Lower lobe of right lung (tissue), 2 donors: Measurements from ENCODE around the gene TMEM94. TPM values are rescaled to one million over a fixed set of nuclear protein-coding genes. Genes with fewer than 3 reads are reported as not detected.

Experiments
- ATAC-seq, 2 donors: fragments of 200-7000 bp; cut with Tn5 transposase; one replicate each; pipeline ENCODE4 v1.9.1; 2020 to 2022; ENCODE audit warnings: mild to moderate bottlenecking in 2 of 2, moderate library complexity in 2 of 2
- DNase-seq: peaks from one replicate; pipeline ENCODE4 v3.0.0-alpha.2; 2020
- H3K27ac ChIP-seq: fragments of 200-600 bp; one replicate; pipeline ENCODE4 v1.8.0; 2022
- H3K27me3 ChIP-seq: fragments of 200-600 bp; one replicate; pipeline ENCODE4 v1.8.0; 2022; ENCODE audit warnings: low read depth
- H3K36me3 ChIP-seq: fragments of 200-600 bp; one replicate; pipeline ENCODE4 v1.8.0; 2022; ENCODE audit warnings: mild to moderate bottlenecking
- H3K4me1 ChIP-seq: fragments of 200-600 bp; one replicate; pipeline ENCODE4 v1.8.0; 2022
- H3K4me3 ChIP-seq: fragments of 200-600 bp; one replicate; pipeline ENCODE4 v1.8.0; 2022; ENCODE audit warnings: mild to moderate bottlenecking
- H3K9me3 ChIP-seq: fragments of 200-600 bp; one replicate; pipeline ENCODE4 v1.8.0; 2022
- CTCF ChIP-seq: fragments of 200-600 bp; IDR thresholded peaks from one replicate; pipeline ENCODE4 v1.8.0; 2022; ENCODE audit warnings: antibody characterized with exemption, mild to moderate bottlenecking
- intact Hi-C: fragments of 100-400 bp; cut with DNase I; formaldehyde crosslinking; loops from one replicate; pipeline ENCODE4 v1.11.0; 2022
- total RNA-seq: library from RNA; stranded (reverse); fragmentation: NEBNext Ultra II Directional; extraction: Animal tissue kit (Norgen Biotek cat#: 25700); gene quantifications from one replicate; pipeline ENCODE4 v1.2.1, GENCODE V29; 2021
- donor health status: DM: no; HTN: yes; CAD: no; lungs with severe emphysema.

TMEM94 gene
- total RNA-seq, 1 donor from 2014 or later = 89.5 TPM

GRCh38 chr17:75501378-75502071 lies 45.1 kb downstream of the TMEM94 start:
- intact Hi-C loops = no loop called here
- Histone ChIP-seq H3K9me3 (no peaks in the 10 kb centered on the region), H3K27me3 (no peaks in the 10 kb centered on the region), H3K36me3 (peaks cover 89% of the 10 kb centered on the region), H3K27ac (no peak overlapping the region), H3K4me1 (peaks cover 25% of the 10 kb centered on the region), H3K4me3 (no peak overlapping the region)
- DNase-seq (peak; percentile 39), ATAC-seq (no peak)
- TF ChIP-seq CTCF = no peak

GRCh38 chr17:75502072-75502720 lies 45.8 kb downstream of the TMEM94 start:
- peaks cover 89% of the 10 kb centered on the region for H3K36me3 ChIP-seq
- no peaks in the 10 kb centered on the region for H3K27me3 ChIP-seq
- intact Hi-C loops = no loop called here
- DNase-seq (peak; percentile 45), ATAC-seq (no peak)
- peaks cover 25% of the 10 kb centered on the region for H3K4me1 ChIP-seq
- no peak for TF ChIP-seq CTCF
- no peak overlapping the region for H3K27ac ChIP-seq
- no peak overlapping the region for H3K4me3 ChIP-seq
- no peaks in the 10 kb centered on the region for H3K9me3 ChIP-seq

- peaks cover 89% of the 10 kb centered on the region for H3K36me3 ChIP-seq
- intact Hi-C loops = no loop called here
- no peak for TF ChIP-seq CTCF
These were observed 46.4 kb downstream of the TMEM94 start for GRCh38 chr17:75502721-75503329.

GRCh38 chr17:75503337-75503950 lies 47.0 kb downstream of the TMEM94 start:
- H3K9me3 ChIP-seq = no peaks in the 10 kb centered on the region
- no peak overlapping the region for H3K4me3 ChIP-seq
- no peaks in the 10 kb centered on the region for H3K27me3 ChIP-seq
- H3K4me1 ChIP-seq = peaks cover 32% of the 10 kb centered on the region
- ATAC-seq (no peak), DNase-seq (peak; percentile 44)
- H3K36me3 ChIP-seq = peaks cover 87% of the 10 kb centered on the region
- intact Hi-C loops = no loop called here
- H3K27ac ChIP-seq = no peak overlapping the region
- TF ChIP-seq CTCF = no peak

More at GRCh38 chr17:75502721-75503329, 46.4 kb downstream of the TMEM94 start:
- no peaks in the 10 kb centered on the region for H3K27me3 ChIP-seq
- no peak overlapping the region for H3K27ac ChIP-seq
- DNase-seq = peak; percentile 41
- ATAC-seq = no peak
- peaks cover 25% of the 10 kb centered on the region for H3K4me1 ChIP-seq
- no peaks in the 10 kb centered on the region for H3K9me3 ChIP-seq
- H3K4me3 ChIP-seq = no peak overlapping the region

- intact Hi-C loops = no loop called here
These were observed 47.5 kb downstream of the TMEM94 start for GRCh38 chr17:75503976-75504346.

More at GRCh38 chr17:75503976-75504346, 47.5 kb downstream of the TMEM94 start:
- no peak overlapping the region for H3K27ac ChIP-seq
- H3K9me3 ChIP-seq = no peaks in the 10 kb centered on the region
- no peak for TF ChIP-seq CTCF
- ATAC-seq = peak; percentile 3 to 6
- H3K4me1 ChIP-seq = peaks cover 37% of the 10 kb centered on the region
- H3K27me3 ChIP-seq = no peaks in the 10 kb centered on the region
- peaks cover 83% of the 10 kb centered on the region for H3K36me3 ChIP-seq
- no peak for DNase-seq
- H3K4me3 ChIP-seq = no peak overlapping the region
